Adrenal gland (tissue), 12 donors: ENCODE data around the gene SLC2A4. TPM values are rescaled to one million over a fixed set of nuclear protein-coding genes. Genes with fewer than 3 reads are reported as not detected.
"Not testable (repeated sequence)": the region's sequence is repeated elsewhere in the genome, so short reads cannot be mapped to it uniquely, and the experiment has no call there.

Experiments
- DNase-seq, 7 donors: peaks; one replicate each; pipeline ENCODE4 v3.0.0-alpha.2; 2019 to 2020
- H3K27ac ChIP-seq, 5 donors: fragments of 200-600 bp; sonication (generic) in 4 of 5; 1 replicate in 3 of 5; 2 replicates in 2 of 5; pipeline versions ENCODE4 v1.5.1 to v1.8.0; 2016 to 2020; ENCODE audit warnings: mild to moderate bottlenecking in 1 of 5
- H3K27me3 ChIP-seq: fragments of 200-600 bp; 2 replicates; pipeline ENCODE4 v1.8.0; 2021
- H3K36me3 ChIP-seq, 2 donors: fragments of 200-600 bp; replicated peaks in 1 of 2; 1 replicate in 1 of 2; 2 replicates in 1 of 2; pipeline versions ENCODE4 v1.5.1 to v1.8.0; 2018 to 2022
- H3K4me1 ChIP-seq, 2 donors: fragments of 200-600 bp; replicated peaks in 1 of 2; 1 replicate in 1 of 2; 2 replicates in 1 of 2; pipeline versions ENCODE4 v1.5.1 to v1.8.0; 2018 to 2021
- H3K4me3 ChIP-seq, 4 donors: fragments of 200-600 bp; sonication (generic) in 3 of 4; one replicate each; pipeline ENCODE4 v1.5.1; 2016 to 2018
- H3K9me3 ChIP-seq, 3 donors: fragments of 200-600 bp; sonication (generic) in 1 of 3; replicated peaks in 1 of 3; 1 replicate in 2 of 3; 2 replicates in 1 of 3; pipeline versions ENCODE4 v1.5.1 to v1.8.0; 2016 to 2021
- CTCF ChIP-seq, 6 experiments: fragments of 450-650 bp in 4 of 6; fragments of 200-600 bp in 2 of 6; sonication (generic) in 1 of 6; IDR thresholded peaks; 1 replicate in 5 of 6; 2 replicates in 1 of 6; pipeline versions ENCODE4 v1.5.1 to v1.8.0; 2016 to 2021; ENCODE audit warnings: antibody characterized with exemption in 6 of 6, mild to moderate bottlenecking in 2 of 6, moderate library complexity in 1 of 6
- POLR2A ChIP-seq, 2 donors: fragments of 450-650 bp; IDR thresholded peaks; one replicate each; pipeline ENCODE4 v1.6.1; 2017; ENCODE audit warnings: antibody characterized with exemption in 2 of 2, mild to moderate bottlenecking in 2 of 2, moderate library complexity in 1 of 2
- WGBS, 4 donors: extraction: QIAGEN DNeasy Blood & Tissue Kit in 2 of 4; methylation state at CpG; one replicate each; pipeline versions ENCODE4 v1.1.5 to v1.1.7; 2013 to 2017; 5-methylcytosine and 5-hydroxymethylcytosine counted together
- intact Hi-C, 2 donors: fragments of 100-400 bp; cut with DNase I; formaldehyde crosslinking; loops; one replicate each; pipeline versions ENCODE4 v1.14.1 to v1.15.0; 2022 to 2023
- polyA plus RNA-seq, 3 donors: library from polyadenylated mRNA; stranded (reverse); fragments of 200-250 nt in 2 of 3; fragments of 350-450 nt in 1 of 3; fragmentation: Illumina TruSeq in 1 of 3; extraction: RNeasy Lipid Tissue Mini Kit (QIAGEN cat#74804) in 1 of 3; gene quantifications; one replicate each; pipeline ENCODE4 v1.2.3, GENCODE V29; 2013 to 2014
- total RNA-seq, 9 donors: library from RNA; depleted of rRNA in 4 of 9; stranded (reverse); fragments of >200 nt in 4 of 9; fragments of 120-200 nt in 1 of 9; fragmentation: NEBNext Ultra II Directional in 1 of 9; extraction: Animal tissue kit (Norgen Biotek cat#: 25700) in 1 of 9; gene quantifications; one replicate each; pipeline versions ENCODE4 v1.1.0 to v1.2.4, GENCODE V29; 2013 to 2023
- donor health status: healthy with polysubstance abuse.
- donor health status: Bipolar disorder and iron deficiency.
- donor health status: DM: yes; HTN: yes; CAD: no.
- donor health status: DM: no; HTN: no; CAD: no.
- donor health status: DM: no; HTN: no; CAD: no.
- donor health status: DM: yes; HTN: yes; CAD: no.

The SLC2A4 gene
- total and polyA plus RNA-seq, 12 donors, result 0.75 to 30.0 (median 6.7) TPM

DNA sequence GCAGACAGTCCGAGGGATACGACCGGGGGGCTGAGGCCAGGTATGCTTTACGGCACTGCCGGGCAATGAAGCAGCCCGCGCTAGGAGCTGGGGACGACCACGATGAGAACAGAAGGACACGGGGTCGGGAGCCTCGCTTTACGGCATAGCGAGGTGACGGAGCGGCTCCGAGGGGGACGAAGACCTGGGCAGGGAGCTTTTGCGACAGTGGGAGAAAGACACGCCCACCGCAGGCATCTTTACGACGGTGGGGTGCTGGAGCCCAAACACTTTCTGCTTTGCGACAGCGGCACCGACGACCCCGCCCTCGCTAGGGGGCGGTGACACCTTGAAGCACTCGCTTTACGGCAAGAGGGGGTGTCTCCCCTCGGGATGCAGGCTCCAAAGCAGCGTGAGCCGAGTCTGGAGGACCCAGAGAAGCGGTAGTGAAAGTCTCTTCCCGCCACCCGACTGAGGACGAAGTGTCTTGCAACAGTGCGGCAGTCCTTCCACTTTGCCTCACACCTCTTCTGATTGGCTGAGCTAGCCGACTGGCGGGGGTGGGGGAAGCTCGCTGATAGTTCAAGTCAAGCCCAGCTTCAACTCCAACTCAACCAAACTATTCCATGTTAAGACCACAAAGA, 48.0 kb downstream of the SLC2A4 start:
- H3K4me1 ChIP-seq, result peaks cover 4 to 17% of the 10 kb centered on the region in 2 donors
- H3K36me3 ChIP-seq, result peaks cover 0 to 15% of the 10 kb centered on the region in 2 donors
- H3K27ac ChIP-seq, result peak overlapping the region; percentile 76 to 94 (median 80)
- intact Hi-C loops, result no loop called here
- TF ChIP-seq CTCF (IDR thresholded peaks at IDR 0.05) (no peak), POLR2A (IDR thresholded peaks at IDR 0.05) (peak; percentile 61 to 80)
- WGBS, 4 donors, result 0 to 1% (median 0%) methylated on average over 11 to 43 of the region's 43 CpGs
- peak overlapping the region; percentile 43 to 88 (median 64) for H3K4me3 ChIP-seq
- no peaks in the 10 kb centered on the region for H3K27me3 ChIP-seq
- DNase-seq, result peak; percentile 97 to 99 (median 99)
- H3K9me3 ChIP-seq, result no peaks in the 10 kb centered on the region

- Histone ChIP-seq H3K4me3 (peak overlapping the region in 3 of 4 donors; percentile 43 to 65 (median 63)), H3K36me3 (peaks cover 0 to 11% of the 10 kb centered on the region in 2 donors), H3K9me3 (no peaks in the 10 kb centered on the region), H3K4me1 (peaks cover 4 to 17% of the 10 kb centered on the region in 2 donors), H3K27ac (peak overlapping the region; percentile 76 to 94 (median 80)), H3K27me3 (no peaks in the 10 kb centered on the region)
- 1% methylated on average over 13 to 34 of the region's 34 CpGs for WGBS, 4 donors
- TF ChIP-seq POLR2A (IDR thresholded peaks at IDR 0.05), result no peak
- no peak for TF ChIP-seq CTCF (IDR thresholded peaks at IDR 0.05)
- intact Hi-C loops, result no loop called here
- DNase-seq, result peak; percentile 71 to 87 (median 81)
Observed at GRCh38 chr17:7329997-7330637, 48.6 kb downstream of the SLC2A4 start.

- Histone ChIP-seq H3K27ac (peak overlapping the region in 4 of 5 donors; percentile 76 to 94 (median 84)), H3K36me3 (peaks cover 0 to 6% of the 10 kb centered on the region in 2 donors), H3K27me3 (no peaks in the 10 kb centered on the region), H3K9me3 (no peaks in the 10 kb centered on the region), H3K4me1 (peaks cover 4 to 17% of the 10 kb centered on the region in 2 donors), H3K4me3 (peak overlapping the region in 2 of 4 donors; percentile 63 to 65)
- TF ChIP-seq CTCF (IDR thresholded peaks at IDR 0.05) (no peak), POLR2A (IDR thresholded peaks at IDR 0.05) (no peak)
- WGBS, 4 donors, result 59 to 86% (median 70%) methylated on average over 5 to 13 of the region's 13 CpGs
- no peak for DNase-seq
- intact Hi-C loops, result no loop called here
Observed at GRCh38 chr17:7330638-7331015, 49.1 kb downstream of the SLC2A4 start.

DNA sequence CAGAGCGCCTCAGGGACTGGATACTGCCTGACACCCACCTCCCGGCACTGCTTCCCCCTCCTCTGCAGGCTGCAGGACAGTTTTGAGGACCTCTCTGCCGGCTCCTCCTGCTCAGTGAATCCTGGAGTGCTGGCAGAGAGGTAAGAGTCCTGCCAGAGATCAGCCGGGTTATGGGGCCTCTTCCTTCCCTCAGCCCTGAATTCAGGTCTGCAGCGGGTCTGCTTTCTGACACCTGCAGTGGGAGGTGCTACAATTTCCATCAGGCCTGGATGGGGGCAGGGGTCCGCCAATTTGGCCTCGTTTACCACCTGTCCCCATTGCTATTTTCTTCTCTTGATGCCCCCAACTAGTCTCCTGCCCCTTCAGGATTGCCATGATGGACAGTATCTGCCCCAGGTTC, 50.6 kb downstream of the SLC2A4 start:
- Histone ChIP-seq H3K27ac (no peak overlapping the region), H3K9me3 (no peaks in the 10 kb centered on the region), H3K4me1 (peaks cover 4 to 17% of the 10 kb centered on the region in 2 donors), H3K4me3 (no peak overlapping the region), H3K27me3 (no peaks in the 10 kb centered on the region), H3K36me3 (no peaks in the 10 kb centered on the region)
- TF ChIP-seq POLR2A (IDR thresholded peaks at IDR 0.05) (no peak), CTCF (IDR thresholded peaks at IDR 0.05) (no peak)
- WGBS, 4 donors, result 42 to 54% (median 48%) methylated on average over 4 to 7 of the region's 7 CpGs
- intact Hi-C loops, result no loop called here
- DNase-seq, result no peak

DNA sequence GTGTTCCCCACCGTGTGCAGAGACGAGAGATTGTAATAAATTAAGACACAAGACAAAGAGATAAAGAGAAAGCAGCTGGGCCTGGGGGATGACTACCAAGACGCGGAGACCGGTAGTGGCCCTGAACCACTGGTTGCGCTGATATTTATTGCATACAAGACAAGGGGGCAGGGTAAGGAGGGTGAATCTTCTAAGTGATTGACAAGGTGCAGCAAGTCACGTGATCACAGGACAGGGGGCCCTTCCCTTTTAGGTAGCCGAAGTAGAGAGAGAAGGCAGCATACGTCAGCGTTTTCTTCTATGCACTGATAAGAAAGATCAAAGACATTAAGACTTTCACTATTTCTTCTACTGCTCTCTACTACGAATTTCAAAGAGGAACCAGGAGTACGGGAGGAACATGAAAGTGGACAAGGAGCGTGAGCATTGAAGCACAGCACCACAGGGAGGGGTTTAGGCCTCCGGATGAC, 51.1 kb downstream of the SLC2A4 start:
- DNase-seq, H3K27me3 ChIP-seq, H3K36me3 ChIP-seq, intact Hi-C loops, H3K9me3 ChIP-seq, H3K27ac ChIP-seq, H3K4me3 ChIP-seq: not testable (repeated sequence)
- peaks cover 4 to 17% of the 10 kb centered on the region in 2 donors for H3K4me1 ChIP-seq
- WGBS, 4 donors, result 19 to 37% (median 28%) methylated on average over 13 to 14 of the region's 14 CpGs
